Neural cell (in vitro differentiated cells): Measurements from ENCODE around the gene EIF3D. TPM values are rescaled to one million over a fixed set of nuclear protein-coding genes. Genes with fewer than 3 reads are reported as not detected.

Experiments used
- H2AFZ ChIP-seq: fragments of 200-600, 300-800 bp; sonication (generic), shearing (Covaris generic); 2 replicates; pipeline ENCODE4 v1.6.0; 2014; ENCODE audit warnings: low read depth, mild to moderate bottlenecking, antibody characterized with exemption, low read length, moderate library complexity
- H3F3A ChIP-seq: fragments of 200-600 bp; shearing (Covaris generic); 2 replicates; pipeline ENCODE4 v1.6.1; 2016; ENCODE audit warnings: mild to moderate bottlenecking, moderate library complexity, mixed read lengths, antibody characterized with exemption, low read length; ENCODE audit not compliant: insufficient read depth, poor library complexity, severe bottlenecking
- H3K27ac ChIP-seq: fragments of 200-600, 300-800 bp; sonication (generic), shearing (Covaris generic); 2 replicates; pipeline ENCODE4 v1.5.1; 2014; ENCODE audit warnings: mild to moderate bottlenecking, low read length, moderate library complexity
- H3K27me3 ChIP-seq: fragments of 300-800, 200-600 bp; sonication (generic), shearing (Covaris generic); 2 replicates; pipeline ENCODE4 v1.6.0; 2014; ENCODE audit warnings: mild to moderate bottlenecking, low read depth, low read length, moderate library complexity; ENCODE audit not compliant: insufficient read depth
- H3K36me3 ChIP-seq: fragments of 300-800, 200-600 bp; sonication (generic), shearing (Covaris generic); 2 replicates; pipeline ENCODE4 v1.5.1; 2014; ENCODE audit warnings: mild to moderate bottlenecking, antibody characterized with exemption, low read length, moderate library complexity; ENCODE audit not compliant: insufficient read depth
- H3K4me2 ChIP-seq: fragments of 300-800, 200-600 bp; sonication (generic), shearing (Covaris generic); 2 replicates; pipeline ENCODE4 v1.6.0; 2014; ENCODE audit warnings: mild to moderate bottlenecking, low read length
- H3K4me3 ChIP-seq: fragments of 300-800, 200-600 bp; sonication (generic), shearing (Covaris generic); 2 replicates; pipeline ENCODE4 v1.5.1; 2014; ENCODE audit warnings: mild to moderate bottlenecking, low read length, moderate library complexity
- H3K79me2 ChIP-seq: fragments of 200-600 bp; shearing (Covaris generic); replicated peaks from 2 replicates; pipeline ENCODE4 v1.6.0; 2014; ENCODE audit warnings: mild to moderate bottlenecking, low read length, moderate library complexity; ENCODE audit not compliant: insufficient read depth
- H3K9ac ChIP-seq: fragments of 300-800, 200-600 bp; sonication (generic), shearing (Covaris generic); 2 replicates; pipeline ENCODE4 v1.6.1; 2016; ENCODE audit warnings: mild to moderate bottlenecking, low read length, mixed read lengths
- H3K9me2 ChIP-seq: fragments of 200-600 bp; shearing (Covaris generic); 2 replicates; pipeline ENCODE4 v1.6.1; 2016; ENCODE audit warnings: mild to moderate bottlenecking, low read length, mixed read lengths; ENCODE audit not compliant: insufficient read depth
- H3K9me3 ChIP-seq: fragments of 200-600, 300-800 bp; sonication (generic), shearing (Covaris generic); 2 replicates; pipeline ENCODE4 v1.6.1; 2016; ENCODE audit warnings: mild to moderate bottlenecking, mixed run types, low read length, moderate library complexity, mixed read lengths
- H4K20me1 ChIP-seq: fragments of 200-600 bp; shearing (Covaris generic); 2 replicates; pipeline ENCODE4 v1.6.1; 2016; ENCODE audit warnings: mild to moderate bottlenecking, mixed run types; ENCODE audit not compliant: insufficient read depth
- CTCF ChIP-seq: fragments of 450-650 bp; IDR thresholded peaks from 2 replicates; pipeline ENCODE4 v1.5.1; 2014; ENCODE audit warnings: antibody characterized with exemption, mild to moderate bottlenecking, moderate library complexity; ENCODE audit not compliant: poor library complexity, severe bottlenecking
- EP300 ChIP-seq: fragments of 450-650 bp; conservative IDR thresholded peaks from 2 replicates; pipeline ENCODE4 v1.6.1; 2014; ENCODE audit warnings: antibody characterized with exemption, mild to moderate bottlenecking, moderate library complexity; ENCODE audit not compliant: poor library complexity, severe bottlenecking
- EZH2 ChIP-seq: fragments of 200-600, 300-800 bp; shearing (Covaris generic), sonication (generic); IDR thresholded peaks from 2 replicates; pipeline ENCODE4 v1.6.1; 2014; ENCODE audit warnings: antibody characterized with exemption, low read length, borderline replicate concordance, mild to moderate bottlenecking; ENCODE audit not compliant: insufficient read depth, poor library complexity, severe bottlenecking
- MXI1 ChIP-seq: fragments of 450-650 bp; conservative IDR thresholded peaks from 2 replicates; pipeline ENCODE4 v1.6.1; 2014; ENCODE audit warnings: antibody characterized with exemption, mild to moderate bottlenecking; ENCODE audit not compliant: poor library complexity, severe bottlenecking
- POLR2AphosphoS5 ChIP-seq: IDR thresholded peaks from 2 replicates; pipeline ENCODE4 v1.6.1; 2012
- RAD21 ChIP-seq: fragments of 450-650 bp; conservative IDR thresholded peaks from 2 replicates; pipeline ENCODE4 v1.6.1; 2014; ENCODE audit warnings: antibody characterized with exemption, mild to moderate bottlenecking, moderate library complexity
- REST ChIP-seq: IDR thresholded peaks from 2 replicates; pipeline ENCODE4 v1.6.1; 2012; ENCODE audit warnings: borderline replicate concordance
- SMC3 ChIP-seq: fragments of 450-650 bp; conservative IDR thresholded peaks from 2 replicates; pipeline ENCODE4 v1.6.1; 2014; ENCODE audit warnings: antibody characterized with exemption, mild to moderate bottlenecking, moderate library complexity; ENCODE audit not compliant: poor library complexity
- TAF1 ChIP-seq: IDR thresholded peaks from 2 replicates; pipeline ENCODE4 v1.6.1; 2012; ENCODE audit warnings: low read depth
- polyA plus RNA-seq: library from polyadenylated mRNA; depleted of rRNA; stranded (reverse); fragments of >200 nt; gene quantifications from 2 replicates; pipeline ENCODE4 v1.2.3, GENCODE V29; 2014

The EIF3D gene
- polyA plus RNA-seq, 1 donor from 2014 or later, result 133 TPM

- H3K79me2 ChIP-seq, result no peaks in the 10 kb centered on the region
- H3F3A ChIP-seq, result no peaks in the 10 kb centered on the region
- no peaks in the 10 kb centered on the region for H3K36me3 ChIP-seq
- H3K4me2 ChIP-seq, result no peak overlapping the region
- no peaks in the 10 kb centered on the region for H4K20me1 ChIP-seq
- no peak overlapping the region for H3K27ac ChIP-seq
- H2AFZ ChIP-seq, result no peak overlapping the region
- no peak overlapping the region for H3K4me3 ChIP-seq
- no peak overlapping the region for H3K9ac ChIP-seq
- H3K9me2 ChIP-seq, result no peaks in the 10 kb centered on the region
- no peaks in the 10 kb centered on the region for H3K9me3 ChIP-seq
- H3K27me3 ChIP-seq, result no peaks in the 10 kb centered on the region
- no peak for TF ChIP-seq EZH2
- TF ChIP-seq EP300, result no peak
- no peak for TF ChIP-seq REST
- TF ChIP-seq RAD21, result no peak
- TF ChIP-seq MXI1, result no peak
- no peak for TF ChIP-seq POLR2AphosphoS5
- no peak for TF ChIP-seq CTCF
- no peak for TF ChIP-seq TAF1
- TF ChIP-seq SMC3, result no peak
Measured at GRCh38 chr22:36577019-36577418, 48.1 kb upstream of the EIF3D start.

GRCh38 chr22:36574728-36575127, 45.8 kb upstream of the EIF3D start:
- Histone ChIP-seq H3K4me3 (no peak overlapping the region), H3K27me3 (no peaks in the 10 kb centered on the region), H4K20me1 (no peaks in the 10 kb centered on the region), H3K9me3 (no peaks in the 10 kb centered on the region), H2AFZ (no peak overlapping the region), H3K36me3 (no peaks in the 10 kb centered on the region), H3K9ac (no peak overlapping the region), H3F3A (no peaks in the 10 kb centered on the region), H3K9me2 (no peaks in the 10 kb centered on the region), H3K4me2 (no peak overlapping the region), H3K79me2 (no peaks in the 10 kb centered on the region), H3K27ac (no peak overlapping the region)
- TF ChIP-seq RAD21 (no peak), TAF1 (no peak), EZH2 (no peak), REST (no peak), MXI1 (no peak), CTCF (no peak), EP300 (no peak), POLR2AphosphoS5 (no peak), SMC3 (no peak)
